ENCODE results near the gene AFG3L2.

GRCh38 chr18:12403601-12404506 lies 26.8 kb upstream of the AFG3L2 start:
- TF ChIP-seq EZH2phosphoT487 (IDR thresholded peaks at IDR 0.05; ENCODE audit: unreplicated experiment) (no peak), CTCF (conservative IDR thresholded peaks at IDR 0.05; ENCODE audit: low read depth in 2 of 2) (no peak), POLR2AphosphoS5 (IDR thresholded peaks at IDR 0.05; ENCODE audit: low read depth) (no peak)
